HFFc6 (cell line): Measurements from ENCODE around the gene CIDEA. TPM values are rescaled to one million over a fixed set of nuclear protein-coding genes. Genes with fewer than 3 reads are reported as not detected.

ENCODE experiments used
- DNase-seq: peaks from one replicate; pipeline ENCODE4 v3.0.0-alpha.2; 2018
- H3K27ac Mint-ChIP-seq: 2 replicates; pipeline ENCODE4 v1.8.0; 2020; ENCODE audit warnings: mild to moderate bottlenecking, mixed read lengths
- H3K27me3 Mint-ChIP-seq: 2 replicates; pipeline ENCODE4 v1.8.0; 2021; ENCODE audit warnings: mild to moderate bottlenecking, moderate library complexity, mixed read lengths; ENCODE audit not compliant: insufficient read depth
- H3K36me3 Mint-ChIP-seq: 2 replicates; pipeline ENCODE4 v1.8.0; 2021; ENCODE audit warnings: low read depth, mixed read lengths
- H3K4me1 Mint-ChIP-seq: 2 replicates; pipeline ENCODE4 v1.8.0; 2020; ENCODE audit warnings: low read depth, mixed read lengths
- H3K4me3 Mint-ChIP-seq: 2 replicates; pipeline ENCODE4 v1.8.0; 2020; ENCODE audit warnings: mild to moderate bottlenecking, moderate library complexity, mixed read lengths
- H3K9me3 Mint-ChIP-seq: 2 replicates; pipeline ENCODE4 v1.8.0; 2020; ENCODE audit warnings: mild to moderate bottlenecking, mixed read lengths
- CTCF ChIP-seq: fragments of 200-600 bp; sonication (generic); IDR thresholded peaks from 2 replicates; pipeline ENCODE4 v1.5.0; 2021; ENCODE audit warnings: antibody characterized with exemption, mild to moderate bottlenecking
- total RNA-seq, 6 experiments: library from RNA; stranded (reverse); fragmentation: NEBNext Ultra II Directional; extraction: Animal tissue kit (Norgen Biotek cat#: 25700); gene quantifications; 2 replicates in 1 of 6; 3 replicates in 5 of 6; pipeline ENCODE4 v1.2.3, GENCODE V29; 2021

Gene CIDEA
- total RNA-seq, 6 experiments from 2014 or later, result not detected

DNA sequence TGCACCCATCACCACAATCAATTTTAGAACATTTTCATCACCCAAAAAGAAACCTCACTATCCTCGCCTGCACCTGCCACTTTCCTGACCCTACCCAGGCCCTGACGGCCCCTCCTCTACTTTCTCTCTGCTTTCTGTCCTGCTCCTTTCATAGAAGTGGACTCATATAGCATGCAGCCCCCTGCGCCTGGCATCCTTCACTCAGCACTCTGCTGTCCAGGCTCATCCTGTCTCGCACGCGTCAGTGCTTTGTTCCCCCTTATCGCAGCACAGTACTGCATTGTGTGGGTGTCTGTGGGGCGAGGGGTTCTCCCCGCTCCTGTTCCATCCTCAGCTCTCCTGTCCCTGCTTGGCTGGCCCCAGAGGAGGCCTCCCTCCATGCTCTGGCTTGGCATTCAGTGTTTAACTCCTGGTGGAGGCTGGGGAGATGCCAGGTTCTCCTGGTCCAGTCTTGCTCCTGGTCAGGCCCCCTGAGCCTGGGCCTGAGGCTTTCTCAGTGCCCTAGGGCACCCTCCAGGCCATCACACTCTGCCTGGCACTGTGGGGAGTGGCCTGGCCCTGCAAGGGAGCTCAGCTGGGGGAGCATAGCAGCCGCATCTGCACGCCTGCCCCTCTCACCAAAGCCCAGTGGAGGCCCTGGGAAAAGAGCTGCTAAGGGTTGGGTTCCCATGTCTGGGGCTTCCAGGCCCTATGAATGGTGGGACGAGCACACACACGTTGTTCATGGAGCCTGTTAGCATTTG, 47.3 kb downstream of the CIDEA start:
- DNase-seq, result no peak
- no peak overlapping the region for H3K27ac Mint-ChIP-seq
- peaks cover 4% of the 10 kb centered on the region for H3K27me3 Mint-ChIP-seq
- peaks cover 38% of the 10 kb centered on the region for H3K4me1 Mint-ChIP-seq
- peaks cover 6% of the 10 kb centered on the region; the same call in 1 of the 2 replicates for H3K9me3 Mint-ChIP-seq
- H3K4me3 Mint-ChIP-seq, result no peak overlapping the region
- no peak for TF ChIP-seq CTCF
- peaks cover 10% of the 10 kb centered on the region; the same call in 1 of the 2 replicates for H3K36me3 Mint-ChIP-seq

DNA sequence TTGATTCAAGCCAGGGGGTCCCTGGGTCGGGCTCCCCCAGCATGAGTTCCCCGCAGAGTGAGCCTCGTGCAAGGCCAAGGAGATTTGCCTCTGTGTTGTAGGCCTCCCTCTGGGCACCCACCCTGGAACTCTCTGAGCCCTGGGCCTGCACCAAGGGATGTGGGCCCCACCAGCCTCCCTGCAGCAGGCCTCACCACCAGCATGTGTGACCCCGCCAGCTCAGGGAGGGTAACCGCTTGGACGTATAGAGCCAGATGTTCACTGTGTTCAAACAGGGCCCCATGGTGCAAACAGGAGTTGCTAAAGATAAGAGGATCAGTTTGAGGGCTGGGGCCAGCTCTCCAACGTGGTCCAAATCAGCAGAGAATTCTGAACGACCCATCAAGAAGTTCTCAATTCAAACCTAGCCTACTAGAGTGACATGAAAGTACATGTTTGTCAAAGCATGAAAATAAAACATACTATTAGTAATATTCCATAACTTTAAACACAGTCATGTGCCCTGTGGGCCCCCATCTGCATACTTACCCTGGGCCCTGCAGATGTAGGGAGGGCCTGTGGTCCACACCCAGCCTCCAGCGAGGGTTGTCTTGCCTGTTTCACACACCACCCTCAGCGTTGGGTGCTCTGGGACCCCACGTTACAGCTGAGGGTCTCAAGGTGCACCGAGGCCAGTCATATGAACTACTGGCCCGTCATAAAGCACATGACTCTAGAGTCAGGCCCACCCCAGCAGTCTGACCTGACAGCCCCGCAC, 48.4 kb downstream of the CIDEA start:
- TF ChIP-seq CTCF, result no peak
- H3K27ac Mint-ChIP-seq, result no peak overlapping the region
- H3K9me3 Mint-ChIP-seq, result peaks cover 6% of the 10 kb centered on the region; the same call in 1 of the 2 replicates
- peaks cover 10% of the 10 kb centered on the region; the same call in 1 of the 2 replicates for H3K36me3 Mint-ChIP-seq
- peaks cover 7% of the 10 kb centered on the region for H3K27me3 Mint-ChIP-seq
- no peak for DNase-seq
- no peak overlapping the region for H3K4me3 Mint-ChIP-seq
- peaks cover 34% of the 10 kb centered on the region for H3K4me1 Mint-ChIP-seq

DNA sequence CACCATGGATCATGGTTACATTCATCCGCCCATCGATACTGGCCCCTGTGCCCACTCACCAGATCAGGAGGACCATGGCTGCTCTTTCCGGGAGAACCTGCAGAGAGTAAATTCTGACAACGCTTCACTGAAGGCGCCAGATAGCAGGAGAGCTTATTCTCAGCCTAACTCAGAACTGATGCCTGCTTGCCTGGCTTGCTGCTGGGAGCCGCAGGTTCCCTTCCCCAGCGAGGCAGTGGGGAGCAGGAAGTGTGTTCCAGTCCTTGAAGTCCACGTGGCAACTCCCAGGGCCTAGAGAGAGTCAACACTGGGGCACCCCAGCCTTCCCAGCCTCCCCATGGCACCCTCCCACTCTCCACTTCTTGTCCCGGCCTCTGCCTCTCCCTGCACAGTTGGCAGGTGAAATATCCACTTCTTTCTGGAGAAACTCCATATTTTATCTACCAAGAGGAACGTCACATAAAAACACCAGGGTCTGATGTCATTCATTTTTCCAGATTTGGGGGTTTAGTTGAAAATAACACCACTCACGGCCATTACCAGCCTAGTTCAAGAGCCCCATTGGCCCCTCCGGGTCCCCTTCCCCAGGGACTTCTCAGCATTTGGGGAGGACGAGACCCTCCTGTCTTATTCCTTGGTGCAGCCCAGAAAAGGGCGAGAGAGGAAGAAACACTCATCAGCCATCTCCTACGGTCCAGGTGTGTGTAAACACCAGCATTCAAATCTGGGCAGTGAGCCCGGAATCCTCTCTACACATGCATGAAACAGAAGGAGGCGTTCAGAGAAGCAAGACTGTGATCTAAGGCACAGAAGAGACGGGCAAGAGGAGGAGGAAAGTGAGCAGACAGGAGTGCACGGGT, 50.4 kb downstream of the CIDEA start:
- H3K27me3 Mint-ChIP-seq, result peaks cover 14% of the 10 kb centered on the region
- H3K36me3 Mint-ChIP-seq, result peaks cover 14% of the 10 kb centered on the region
- peak overlapping the region; percentile 36 for H3K27ac Mint-ChIP-seq
- H3K9me3 Mint-ChIP-seq, result peaks cover 1% of the 10 kb centered on the region; the same call in 1 of the 2 replicates
- TF ChIP-seq CTCF, result no peak
- H3K4me3 Mint-ChIP-seq, result no peak overlapping the region
- peaks cover 31% of the 10 kb centered on the region for H3K4me1 Mint-ChIP-seq
- no peak for DNase-seq

DNA sequence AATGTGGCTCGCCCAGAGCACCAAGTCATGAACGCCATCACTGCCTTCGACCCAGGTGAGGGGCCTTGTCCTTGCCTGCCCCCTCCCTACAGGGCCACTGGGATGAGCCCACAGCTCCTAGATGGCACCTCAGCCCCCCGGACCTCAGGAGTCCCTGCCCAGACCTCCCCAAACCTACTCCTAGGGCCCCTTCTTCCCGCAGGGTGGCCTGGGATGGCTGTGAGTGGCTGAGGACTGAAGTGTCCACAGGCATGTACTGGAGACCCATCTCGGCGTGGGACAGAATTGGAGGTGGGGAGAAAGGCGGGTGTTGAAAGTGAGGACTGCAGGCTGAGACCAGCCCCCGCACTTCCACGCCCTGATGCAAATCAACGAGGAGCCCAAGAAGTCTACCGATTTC, 51.0 kb downstream of the CIDEA start:
- H3K36me3 Mint-ChIP-seq, result peaks cover 19% of the 10 kb centered on the region
- no peak overlapping the region for H3K4me3 Mint-ChIP-seq
- H3K27me3 Mint-ChIP-seq, result peaks cover 17% of the 10 kb centered on the region
- peaks cover 35% of the 10 kb centered on the region for H3K4me1 Mint-ChIP-seq
- peaks cover 6% of the 10 kb centered on the region; the same call in 1 of the 2 replicates for H3K9me3 Mint-ChIP-seq
- no peak for TF ChIP-seq CTCF
- H3K27ac Mint-ChIP-seq, result no peak overlapping the region
- no peak for DNase-seq

DNA sequence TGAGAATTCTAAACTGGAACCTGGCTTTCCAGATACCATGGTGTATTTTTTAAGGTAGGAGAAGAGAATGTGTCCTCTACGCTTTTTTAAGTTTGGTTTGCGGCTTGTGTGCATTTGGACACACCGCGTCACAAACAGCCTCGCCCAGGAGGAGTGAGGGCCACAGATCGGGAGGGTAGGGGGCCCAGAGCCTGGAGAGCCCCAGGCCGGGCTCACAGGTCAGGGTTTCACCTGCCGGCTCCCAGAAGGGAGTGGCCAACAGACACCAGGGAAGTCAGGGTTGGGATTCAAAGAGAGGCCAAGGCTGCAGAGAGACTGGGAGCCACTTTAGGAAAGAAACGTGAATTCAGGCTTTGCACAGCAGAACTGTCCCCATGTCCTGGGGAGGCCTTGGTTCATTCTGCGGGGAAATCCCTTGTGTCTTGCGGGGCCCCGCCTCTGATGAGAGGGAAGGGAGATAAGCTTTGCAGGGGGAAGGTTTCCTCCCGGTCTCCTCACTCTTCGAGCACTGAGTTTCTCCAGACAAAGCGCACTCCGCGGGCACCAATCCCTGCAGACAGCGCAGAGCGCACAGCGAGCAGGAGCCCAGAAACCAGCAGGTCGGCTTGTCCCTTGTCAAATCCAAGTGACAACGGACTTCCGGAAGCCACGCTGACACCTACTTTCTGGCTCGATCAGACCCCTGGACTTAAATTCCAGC, 51.9 kb downstream of the CIDEA start:
- Mint-ChIP-seq H3K4me3 (peak overlapping the region; percentile 94), H3K4me1 (peaks cover 43% of the 10 kb centered on the region), H3K36me3 (peaks cover 26% of the 10 kb centered on the region), H3K27ac (peak overlapping the region; percentile 99), H3K27me3 (peaks cover 17% of the 10 kb centered on the region), H3K9me3 (peaks cover 12% of the 10 kb centered on the region; the same call in 1 of the 2 replicates)
- TF ChIP-seq CTCF, result no peak
- no peak for DNase-seq
